ENCODE measurements around the gene EIF4A3.

EIF4A3 gene

GRCh38 chr17:80112471-80113032 lies 34.4 kb downstream of the EIF4A3 start:
- DNase-seq (ENCODE audit: low read depth in 3 of 3), result no peak

- no peak for DNase-seq (ENCODE audit: low read depth in 3 of 3)
Observed at GRCh38 chr17:80111702-80112470, 35.0 kb downstream of the EIF4A3 start.

- DNase-seq (ENCODE audit: low read depth in 3 of 3), result no peak
Observed at GRCh38 chr17:80110927-80111701, 35.8 kb downstream of the EIF4A3 start.

- DNase-seq (ENCODE audit: low read depth in 3 of 3), result no peak
Observed at GRCh38 chr17:80110447-80110812, 36.5 kb downstream of the EIF4A3 start.

GRCh38 chr17:80109713-80110446 lies 37.0 kb downstream of the EIF4A3 start:
- DNase-seq (ENCODE audit: low read depth in 3 of 3), result no peak

- DNase-seq (ENCODE audit: low read depth in 3 of 3), result no peak
Observed at GRCh38 chr17:80109066-80109660, 37.8 kb downstream of the EIF4A3 start.

- DNase-seq (ENCODE audit: low read depth in 3 of 3), result no peak
Observed at GRCh38 chr17:80108036-80108971, 38.6 kb downstream of the EIF4A3 start.

GRCh38 chr17:80107231-80108021 lies 39.5 kb downstream of the EIF4A3 start:
- DNase-seq (ENCODE audit: low read depth in 3 of 3), result no peak

GRCh38 chr17:80106751-80107150 lies 40.2 kb downstream of the EIF4A3 start:
- no peak for DNase-seq (ENCODE audit: low read depth in 3 of 3)

GRCh38 chr17:80106176-80106575 lies 40.8 kb downstream of the EIF4A3 start:
- DNase-seq (ENCODE audit: low read depth in 3 of 3), result no peak

GRCh38 chr17:80105762-80106161 lies 41.2 kb downstream of the EIF4A3 start:
- no peak for DNase-seq (ENCODE audit: low read depth in 3 of 3)

GRCh38 chr17:80104956-80105375 lies 42.0 kb downstream of the EIF4A3 start:
- no peak for DNase-seq (ENCODE audit: low read depth in 3 of 3)

GRCh38 chr17:80104321-80104955 lies 42.5 kb downstream of the EIF4A3 start:
- DNase-seq (ENCODE audit: low read depth in 3 of 3), result no peak

- no peak for DNase-seq (ENCODE audit: low read depth in 3 of 3)
Observed at GRCh38 chr17:80103449-80104085, 43.4 kb downstream of the EIF4A3 start.

GRCh38 chr17:80102664-80103448 lies 44.1 kb downstream of the EIF4A3 start:
- DNase-seq (ENCODE audit: low read depth in 3 of 3), result no peak

- no peak for DNase-seq (ENCODE audit: low read depth in 3 of 3)
Observed at GRCh38 chr17:80101946-80102663, 44.8 kb downstream of the EIF4A3 start.

Data from stimulated activated CD4-positive, alpha-beta T cell treated with anti-CD3 and anti-CD28 coated beads, TNF-alpha, amount 100 ng/mL, for 24 hours (primary cell).